NT2/D1 (cell line): ENCODE measurements around the gene NFIX.

Experiments used
- SUZ12 ChIP-seq: IDR thresholded peaks from 2 replicates; pipeline ENCODE4 v1.6.1; 2011; ENCODE audit not compliant: insufficient read length, insufficient read depth; ENCODE audit errors: extremely low read depth
- YY1 ChIP-seq: IDR thresholded peaks from 2 replicates; pipeline ENCODE4 v1.6.1; 2011; ENCODE audit not compliant: insufficient read length, insufficient read depth

DNA sequence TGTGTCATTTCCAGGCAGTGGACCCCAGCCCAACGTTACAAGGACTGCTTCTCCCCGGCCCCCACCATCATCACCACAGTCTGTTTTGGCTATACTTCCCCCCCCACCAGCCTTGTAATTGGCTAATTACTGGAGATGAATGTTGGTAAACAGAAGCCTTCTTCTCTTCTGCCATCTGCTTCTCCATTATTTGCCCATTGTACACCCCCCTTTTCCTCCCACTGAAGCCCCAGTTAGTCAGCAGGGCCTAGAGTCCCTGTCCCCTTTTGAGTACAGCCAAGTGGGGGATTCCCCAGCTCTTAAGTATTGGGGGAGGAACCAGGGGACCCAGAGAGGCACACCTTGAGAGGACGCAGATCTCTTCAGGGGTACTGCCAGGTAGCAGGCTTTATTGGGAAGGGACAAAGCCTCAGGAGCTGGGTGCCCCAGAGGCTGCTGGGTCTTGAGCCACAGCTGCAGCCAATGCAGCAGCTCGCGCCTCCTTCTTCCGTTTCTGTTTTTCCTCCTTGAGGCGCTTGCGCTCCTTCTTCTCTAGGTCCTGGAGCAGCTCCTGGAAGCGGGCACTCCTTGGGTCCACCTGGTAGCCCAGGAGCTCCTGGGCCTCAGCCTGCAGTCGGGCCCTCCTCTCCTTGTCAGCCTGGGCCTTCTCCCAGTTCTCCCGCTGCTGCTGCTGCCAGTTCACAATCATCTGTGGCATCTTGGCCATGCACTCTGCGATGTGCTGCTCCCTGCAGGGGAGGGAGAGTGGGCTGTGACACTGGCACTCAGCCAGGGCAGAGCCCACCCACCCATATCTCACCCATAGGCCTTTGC lies 41.3 kb upstream of the NFIX start:
- no peak for TF ChIP-seq SUZ12
- TF ChIP-seq YY1 = no peak
